ENCODE results near the gene SLC24A3. TPM values are rescaled to one million over a fixed set of nuclear protein-coding genes. Genes with fewer than 3 reads are reported as not detected.

The SLC24A3 gene
- total RNA-seq, 1 experiment from 2014 or later, result not detected

GRCh38 chr20:19528286-19529030 is 316.0 kb downstream of the SLC24A3 start:
- H3K4me2 ChIP-seq, result no peak overlapping the region
- BruUV-seq (replicated peaks), result no TSS peak
- no peaks in the 10 kb centered on the region for H3K9me2 ChIP-seq (ENCODE audit: insufficient read depth)
- TF ChIP-seq EZH2 (IDR thresholded peaks at IDR 0.05; ENCODE audit: low read depth) (no peak), CTCF (conservative IDR thresholded peaks at IDR 0.05) (no peak)
- no peaks in the 10 kb centered on the region for H3K9me3 ChIP-seq (ENCODE audit: insufficient read depth, low read depth)
- H4K20me1 ChIP-seq (ENCODE audit: insufficient read depth), result no peaks in the 10 kb centered on the region
- ChIA-PET CTCF (no interaction called here), POLR2A (ENCODE audit: unreplicated experiment) (no interaction called here)
- H3K4me1 ChIP-seq (replicated peaks; ENCODE audit: insufficient read depth), result no peaks in the 10 kb centered on the region
- no peak overlapping the region for H3K27ac ChIP-seq
- H3F3A ChIP-seq (ENCODE audit: insufficient read depth, low read depth), result no peaks in the 10 kb centered on the region
- H2AFZ ChIP-seq, result no peak overlapping the region
- H3K27me3 ChIP-seq (ENCODE audit: insufficient read depth, low read depth), result peaks cover 60% of the 10 kb centered on the region
- DNase-seq, result no peak
- intact Hi-C loops (cut with micrococcal nuclease; ENCODE audit: unreplicated experiment), result no loop called here
- no peaks in the 10 kb centered on the region for H3K79me2 ChIP-seq (ENCODE audit: low read depth)
- no peaks in the 10 kb centered on the region for H3K36me3 ChIP-seq (ENCODE audit: low read depth)
- no peak overlapping the region for H3K4me3 ChIP-seq

GRCh38 chr20:19530006-19530405 is 317.6 kb downstream of the SLC24A3 start:
- ChIA-PET POLR2A (ENCODE audit: unreplicated experiment) (no interaction called here), CTCF (no interaction called here)
- BruUV-seq (replicated peaks), result no TSS peak
- Histone ChIP-seq H4K20me1 (ENCODE audit: insufficient read depth) (no peaks in the 10 kb centered on the region), H3K36me3 (ENCODE audit: low read depth) (no peaks in the 10 kb centered on the region), H3K4me2 (no peak overlapping the region), H3K4me1 (replicated peaks; ENCODE audit: insufficient read depth) (no peaks in the 10 kb centered on the region), H3K79me2 (ENCODE audit: low read depth) (no peaks in the 10 kb centered on the region), H3K27me3 (ENCODE audit: insufficient read depth, low read depth) (peaks cover 48% of the 10 kb centered on the region), H3F3A (ENCODE audit: insufficient read depth, low read depth) (no peaks in the 10 kb centered on the region), H3K9me2 (ENCODE audit: insufficient read depth) (no peaks in the 10 kb centered on the region), H2AFZ (no peak overlapping the region), H3K4me3 (no peak overlapping the region), H3K9me3 (ENCODE audit: insufficient read depth, low read depth) (no peaks in the 10 kb centered on the region), H3K27ac (no peak overlapping the region)
- intact Hi-C loops (cut with micrococcal nuclease; ENCODE audit: unreplicated experiment), result no loop called here
- no peak for DNase-seq
- TF ChIP-seq CTCF (conservative IDR thresholded peaks at IDR 0.05), result no peak
- TF ChIP-seq EZH2 (IDR thresholded peaks at IDR 0.05; ENCODE audit: low read depth), result no peak

GRCh38 chr20:19531446-19531845 is 319.0 kb downstream of the SLC24A3 start:
- Histone ChIP-seq H3F3A (ENCODE audit: insufficient read depth, low read depth) (no peaks in the 10 kb centered on the region), H3K79me2 (ENCODE audit: low read depth) (no peaks in the 10 kb centered on the region), H3K27me3 (ENCODE audit: insufficient read depth, low read depth) (peaks cover 36% of the 10 kb centered on the region), H3K4me3 (no peak overlapping the region), H3K9me2 (ENCODE audit: insufficient read depth) (no peaks in the 10 kb centered on the region), H3K4me2 (no peak overlapping the region), H3K27ac (no peak overlapping the region), H3K4me1 (replicated peaks; ENCODE audit: insufficient read depth) (no peaks in the 10 kb centered on the region), H3K9me3 (ENCODE audit: insufficient read depth, low read depth) (no peaks in the 10 kb centered on the region), H4K20me1 (ENCODE audit: insufficient read depth) (no peaks in the 10 kb centered on the region), H2AFZ (no peak overlapping the region), H3K36me3 (ENCODE audit: low read depth) (no peaks in the 10 kb centered on the region)
- CTCF ChIA-PET, result no interaction called here
- intact Hi-C loops (cut with micrococcal nuclease; ENCODE audit: unreplicated experiment), result no loop called here
- POLR2A ChIA-PET (ENCODE audit: unreplicated experiment), result no interaction called here
- TF ChIP-seq EZH2 (IDR thresholded peaks at IDR 0.05; ENCODE audit: low read depth), result no peak
- TF ChIP-seq CTCF (conservative IDR thresholded peaks at IDR 0.05), result no peak
- BruUV-seq (replicated peaks), result no TSS peak
- no peak for DNase-seq

Measured in PC-9 (cell line).